K562 (cell line): ENCODE data around the gene ELK1. TPM values are rescaled to one million over a fixed set of nuclear protein-coding genes. Genes with fewer than 3 reads are reported as not detected.

ENCODE experiments used
- ATAC-seq: fragments of 200-7000 bp; cut with Tn5 transposase; 3 replicates; pipeline ENCODE4 v1.9.1; 2020; ENCODE audit warnings: moderate library complexity
- BruUV-seq: library from RNA; stranded (reverse); fragments of 400-500 nt; replicated peaks from 2 replicates; lab custom pipeline; 2021; lab: Mats Ljungman, UMichigan
- CTCF ChIA-PET: fragments of 300-600 bp; formaldehyde crosslinking; extraction: SDS; loops from one replicate; lab custom pipeline; 2021; ENCODE audit warnings: low intra/inter-chr PET ratio; lab: Yijun Ruan, JAX
- POLR2A ChIA-PET: fragments of 300-600, 350-650 bp; sonication (Branson Sonifier 250); formaldehyde crosslinking; extraction: SDS; loops from one replicate; lab custom pipeline; 2021; ENCODE audit warnings: antibody characterized with exemption, inconsistent platforms; lab: Yijun Ruan, JAX
- DNase-seq, 4 experiments: peaks; one replicate each; pipeline versions ENCODE4 v3.0.0 to v3.0.0-alpha.2; 2011 to 2018; ENCODE audit warnings: low spot score in 3 of 4, mixed read lengths in 3 of 4; ENCODE audit errors: extremely low read depth in 1 of 4
- FAIRE-seq: peaks from 2 replicates; lab custom pipeline; 2011; peaks lifted over from hg19 to GRCh38; lab: Jason Lieb, UNC
- H2AFZ ChIP-seq: 2 replicates; pipeline ENCODE4 v1.6.0; 2011; ENCODE audit warnings: low read depth, low read length, control low read depth, inconsistent platforms
- H3K27ac ChIP-seq: fragments of 200-600 bp; 3 replicates; pipeline ENCODE4 v1.8.0; 2011; ENCODE audit warnings: low read depth, mild to moderate bottlenecking, control low read depth, inconsistent platforms, low read length, moderate library complexity, mixed read lengths; ENCODE audit errors: extremely low read depth
- H3K27me3 ChIP-seq, 2 experiments: fragments of 300-600 bp in 1 of 2; 2 replicates in 1 of 2; 3 replicates in 1 of 2; pipeline versions ENCODE4 v1.6.0 to v1.8.0; 2011; ENCODE audit warnings: inconsistent platforms in 2 of 2, low read length in 2 of 2, mild to moderate bottlenecking in 1 of 2, mixed read lengths in 1 of 2, moderate library complexity in 1 of 2; ENCODE audit not compliant: control insufficient read depth in 2 of 2, insufficient read depth in 2 of 2
- H3K36me3 ChIP-seq: fragments of 300-600 bp; 3 replicates; pipeline ENCODE4 v1.8.0; 2011; ENCODE audit warnings: mild to moderate bottlenecking, low read length, inconsistent platforms; ENCODE audit not compliant: control insufficient read depth, insufficient read depth
- H3K4me1 ChIP-seq, 2 experiments: fragments of 200-600 bp in 1 of 2; replicated peaks in 1 of 2; 2 replicates in 1 of 2; 3 replicates in 1 of 2; pipeline versions ENCODE4 v1.5.1 to v1.8.0; 2011; ENCODE audit warnings: inconsistent platforms in 2 of 2, low read length in 2 of 2, mild to moderate bottlenecking in 1 of 2, mixed read lengths in 1 of 2, moderate library complexity in 1 of 2; ENCODE audit not compliant: control insufficient read depth in 2 of 2, insufficient read depth in 2 of 2
- H3K4me2 ChIP-seq: 2 replicates; pipeline ENCODE4 v1.6.1; 2011; ENCODE audit warnings: low read length, control low read depth, inconsistent platforms, mixed read lengths; ENCODE audit not compliant: insufficient read depth
- H3K4me3 ChIP-seq: fragments of 200-600 bp; sonication (generic), shearing (Covaris generic); 2 replicates; pipeline ENCODE4 v1.5.1; 2016; ENCODE audit warnings: control low read depth, inconsistent platforms
- H3K79me2 ChIP-seq: fragments of 200-600 bp; 3 replicates; pipeline ENCODE4 v1.8.0; 2011; ENCODE audit warnings: low read length, inconsistent platforms; ENCODE audit not compliant: control insufficient read depth, insufficient read depth
- H3K9ac ChIP-seq, 2 experiments: 2 replicates each; pipeline versions ENCODE4 v1.6.0 to v1.6.1; 2011; ENCODE audit warnings: low read depth in 2 of 2, low read length in 2 of 2, control low read depth in 1 of 2, inconsistent platforms in 1 of 2, mild to moderate bottlenecking in 1 of 2, mixed read lengths in 1 of 2; ENCODE audit not compliant: insufficient read depth in 1 of 2
- H3K9me1 ChIP-seq: one replicate; pipeline ENCODE4 v1.6.0; 2011; ENCODE audit warnings: inconsistent platforms, mild to moderate bottlenecking, low read length, moderate library complexity; ENCODE audit not compliant: control insufficient read depth, insufficient read depth
- H3K9me3 ChIP-seq: replicated peaks from 2 replicates; pipeline ENCODE4 v1.5.1; 2011; ENCODE audit warnings: low read depth, low read length, inconsistent platforms; ENCODE audit not compliant: control insufficient read depth, insufficient read depth
- H4K20me1 ChIP-seq: replicated peaks from 2 replicates; pipeline ENCODE4 v1.6.1; 2011; ENCODE audit warnings: low read length, inconsistent platforms, mixed read lengths; ENCODE audit not compliant: control insufficient read depth, insufficient read depth
- KDM5B ChIP-seq: fragments of 200-600 bp; sonication (generic); IDR thresholded peaks from 2 replicates; pipeline ENCODE4 v1.6.1; 2012; ENCODE audit warnings: low read depth, mild to moderate bottlenecking, moderate library complexity, low read length, control low read depth, inconsistent platforms; ENCODE audit not compliant: insufficient replicate concordance
- POLR2A ChIP-seq: fragments of 450-650 bp; conservative IDR thresholded peaks from 2 replicates; pipeline ENCODE4 v1.6.1; 2016
- POLR2AphosphoS2 ChIP-seq: IDR thresholded peaks from 2 replicates; pipeline ENCODE4 v1.6.1; 2012; ENCODE audit warnings: low read length, improper control_type of control experiment
- POLR2AphosphoS5 ChIP-seq: IDR thresholded peaks from 2 replicates; pipeline ENCODE4 v1.6.1; 2011; ENCODE audit warnings: mild to moderate bottlenecking, low read depth, low read length, moderate library complexity; ENCODE audit not compliant: control insufficient read depth, insufficient read depth
- POLR2B ChIP-seq: fragments of 450-650 bp; IDR thresholded peaks from 2 replicates; pipeline ENCODE4 v1.6.1; 2018; ENCODE audit warnings: low read depth; ENCODE audit not compliant: partially characterized antibody
- SUPT5H ChIP-seq: fragments of 450-650 bp; IDR thresholded peaks from 2 replicates; pipeline ENCODE4 v1.6.1; 2016
- YBX1 ChIP-seq: fragments of 450-650 bp; IDR thresholded peaks from 2 replicates; pipeline ENCODE4 v1.7.1; 2016; ENCODE audit warnings: mild to moderate bottlenecking
- WGBS: fragments of 100-300 bp; shearing (Covaris generic); methylation state at CpG from one replicate; pipeline ENCODE4 v1.1.6; 2016; ENCODE audit warnings: low coverage, mixed read lengths; ENCODE audit not compliant: insufficient coverage; ENCODE audit errors: missing lambda C conversion rate; 5-methylcytosine and 5-hydroxymethylcytosine counted together
- in situ Hi-C: fragments of 300-500 bp; cut with MboI; formaldehyde crosslinking; loops from 4 replicates; pipeline ENCODE4 v1.15.0; 2018; ENCODE audit warnings: inconsistent platforms, mixed read lengths
- intact Hi-C: fragments of 100-400 bp; cut with micrococcal nuclease; formaldehyde crosslinking; loops from 2 replicates; pipeline ENCODE4 v1.14.2; 2022
- polyA plus RNA-seq, 8 experiments: library from polyadenylated mRNA; depleted of rRNA in 4 of 8; stranded (reverse) in 5 of 8; unstranded in 3 of 8; fragments of >200 nt; fragmentation: Nextera tagmentation in 2 of 8; fragmentation: Illumina TruSeq in 1 of 8; extraction: Ambion mirVana in 2 of 8; extraction: Trizol in 1 of 8; gene quantifications; 2 replicates each; pipeline versions ENCODE4 v1.2.1 to v1.2.3, GENCODE V29; 2011 to 2014; ENCODE audit warnings: inconsistent platforms in 1 of 8, missing spikeins in 1 of 8
- total RNA-seq, 7 experiments: library from RNA; depleted of rRNA in 6 of 7; stranded (reverse); fragments of >200 nt in 6 of 7; fragmentation: Illumina TruSeq in 2 of 7; extraction: Trizol in 2 of 7; gene quantifications; 2 replicates each; pipeline versions ENCODE4 v1.2.1 to v1.2.3, GENCODE V29; 2011 to 2021; ENCODE audit warnings: low replicate concordance in 1 of 7
- TF ChIP-seq, protein P1 (sequence below): fragments of 250-450 bp; sonication (Bioruptor Pico); IDR thresholded peaks from 2 replicates; pipeline ENCODE4 v1.8.0; 2021; ENCODE audit warnings: mild to moderate bottlenecking, moderate library complexity

The ELK1 gene
- total and polyA plus RNA-seq, 9 of the 15 experiments (the other 6 are each of a cell fraction or from before 2014, with no cell fraction given), result 4.4 to 74.9 (median 26.5) TPM

DNA sequence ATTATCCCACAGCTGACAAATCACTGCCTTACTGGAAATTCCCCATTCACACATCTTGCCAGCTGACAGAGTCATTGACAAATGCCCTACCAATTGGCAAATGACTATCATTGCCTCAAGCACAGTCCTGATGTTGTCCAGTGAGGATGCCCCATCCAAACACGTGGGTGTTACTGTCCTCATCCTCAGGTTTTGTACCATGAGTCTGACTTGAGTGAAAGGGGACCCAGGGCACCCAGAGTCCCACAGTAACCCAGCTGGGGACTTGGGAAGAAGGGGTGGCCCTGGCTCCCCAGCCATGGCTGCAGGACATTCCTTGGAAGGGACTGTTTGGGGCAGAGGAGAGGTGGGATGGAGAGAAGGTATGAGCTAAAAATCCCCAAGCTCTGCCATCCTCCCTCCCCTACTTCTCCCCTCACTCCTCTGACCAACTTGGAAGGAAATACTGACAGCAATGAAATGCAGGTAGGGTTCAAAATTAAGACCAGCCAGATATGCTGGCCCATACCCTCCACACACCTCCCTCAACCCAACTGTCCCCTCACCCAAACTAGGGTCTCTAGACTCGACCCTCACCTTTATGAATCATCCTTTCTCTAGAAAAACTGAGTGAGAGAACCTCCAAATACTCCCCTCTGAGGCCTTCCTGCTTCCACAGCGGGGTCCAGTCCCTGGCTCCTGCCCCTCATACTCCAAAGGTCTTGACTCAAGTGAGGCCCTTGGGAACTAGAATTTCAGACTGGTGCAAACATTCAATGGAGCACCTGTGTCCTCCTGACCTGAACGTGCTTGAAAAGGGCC is 63.1 kb downstream of the ELK1 start:
- ATAC-seq, result no peak; the same call in 1 of the 3 replicates
- Histone ChIP-seq H3K9me3 (no peaks in the 10 kb centered on the region), H3K79me2 (peaks cover 22% of the 10 kb centered on the region), H3K9ac (no peak overlapping the region), H3K4me3 (no peak overlapping the region), H4K20me1 (no peaks in the 10 kb centered on the region), H3K9me1 (no peaks in the 10 kb centered on the region), H3K36me3 (peaks cover 36% of the 10 kb centered on the region; the same call in 2 of the 3 replicates), H3K27me3 (no peaks in the 10 kb centered on the region), H3K4me1 (peaks cover 6 to 17% of the 10 kb centered on the region in 2 experiments; a peak in 4 of 5 replicates), H3K4me2 (no peak overlapping the region), H2AFZ (no peak overlapping the region)
- ChIA-PET CTCF (no interaction called here), POLR2A (no interaction called here)
- 27% methylated on average over 3 of the region's 4 CpGs for WGBS
- intact Hi-C loops, result no loop called here
- BruUV-seq, result no TSS peak
- DNase-seq, result no peak
- FAIRE-seq, result peak; percentile 57
- TF ChIP-seq SUPT5H, result peak; percentile 43; the same call in 1 of the 2 replicates
- no peak for TF ChIP-seq YBX1
- TF ChIP-seq POLR2B, result peak; percentile 43
- TF ChIP-seq KDM5B, result peak; percentile 54
- TF ChIP-seq POLR2AphosphoS2, result peak; percentile 95
- TF ChIP-seq, protein P1, sequence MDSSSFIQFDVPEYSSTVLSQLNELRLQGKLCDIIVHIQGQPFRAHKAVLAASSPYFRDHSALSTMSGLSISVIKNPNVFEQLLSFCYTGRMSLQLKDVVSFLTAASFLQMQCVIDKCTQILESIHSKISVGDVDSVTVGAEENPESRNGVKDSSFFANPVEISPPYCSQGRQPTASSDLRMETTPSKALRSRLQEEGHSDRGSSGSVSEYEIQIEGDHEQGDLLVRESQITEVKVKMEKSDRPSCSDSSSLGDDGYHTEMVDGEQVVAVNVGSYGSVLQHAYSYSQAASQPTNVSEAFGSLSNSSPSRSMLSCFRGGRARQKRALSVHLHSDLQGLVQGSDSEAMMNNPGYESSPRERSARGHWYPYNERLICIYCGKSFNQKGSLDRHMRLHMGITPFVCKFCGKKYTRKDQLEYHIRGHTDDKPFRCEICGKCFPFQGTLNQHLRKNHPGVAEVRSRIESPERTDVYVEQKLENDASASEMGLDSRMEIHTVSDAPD (CRISPR knock-in tag), result no peak
- TF ChIP-seq POLR2AphosphoS5, result peak; percentile 58; the same call in 1 of the 2 replicates
- TF ChIP-seq POLR2A, result peak; percentile 60; the same call in 1 of the 2 replicates
- TF ChIP-seq, all 486 proteins: peak for 6
- in situ Hi-C loops, result no loop called here
- H3K27ac ChIP-seq, result no peak overlapping the region
